HepG2 (cell line): Measurements from ENCODE around the gene ATN1. TPM values are rescaled to one million over a fixed set of nuclear protein-coding genes. Genes with fewer than 3 reads are reported as not detected.

Source experiments
- CREM ChIP-seq, 2 experiments: sonication (generic) in 1 of 2; formaldehyde crosslinking in 1 of 2; IDR thresholded peaks; 2 replicates each; pipeline versions ENCODE4 v1.4.0 to v1.6.1; 2016 to 2020; ENCODE audit warnings: antibody characterized with exemption in 1 of 2, mild to moderate bottlenecking in 1 of 2, missing genetic modification reagents in 1 of 2
- CTCF ChIP-seq: sonication (generic); formaldehyde crosslinking; IDR thresholded peaks from 2 replicates; pipeline ENCODE4 v1.5.0; 2020; ENCODE audit warnings: mild to moderate bottlenecking, missing genetic modification reagents, moderate library complexity
- DPF2 ChIP-seq: sonication (generic); formaldehyde crosslinking; IDR thresholded peaks from 2 replicates; pipeline ENCODE4 v1.4.0; 2020; ENCODE audit warnings: mild to moderate bottlenecking, low read depth, missing genetic modification reagents, borderline replicate concordance
- HOXA9 ChIP-seq: sonication (generic); formaldehyde crosslinking; IDR thresholded peaks from 2 replicates; pipeline ENCODE4 v1.8.1; 2022; ENCODE audit warnings: missing genetic modification reagents, mild to moderate bottlenecking, moderate library complexity, borderline replicate concordance
- KAT8 ChIP-seq: IDR thresholded peaks from 2 replicates; pipeline ENCODE4 v1.6.1; 2016; ENCODE audit warnings: missing genetic modification reagents, missing compliant biosample characterization
- KDM4B ChIP-seq: sonication (generic); formaldehyde crosslinking; IDR thresholded peaks from 2 replicates; pipeline ENCODE4 v1.4.0; 2020; ENCODE audit warnings: missing genetic modification reagents
- KLF13 ChIP-seq: sonication (generic); formaldehyde crosslinking; IDR thresholded peaks from 2 replicates; pipeline ENCODE4 v1.4.0; 2020; ENCODE audit warnings: mild to moderate bottlenecking, missing genetic modification reagents
- NFIB ChIP-seq: sonication (generic); formaldehyde crosslinking; IDR thresholded peaks from 2 replicates; pipeline ENCODE4 v1.9.0; 2021; ENCODE audit warnings: missing genetic modification reagents, mild to moderate bottlenecking, borderline replicate concordance
- NR2F1 ChIP-seq, 2 experiments: fragments of 450-650 bp in 1 of 2; formaldehyde crosslinking in 1 of 2; IDR thresholded peaks; 2 replicates each; pipeline versions ENCODE4 v1.5.0 to v1.6.1; 2016 to 2020; ENCODE audit warnings: mild to moderate bottlenecking in 1 of 2, missing compliant biosample characterization in 1 of 2, missing genetic modification reagents in 1 of 2, moderate library complexity in 1 of 2
- NRL ChIP-seq: sonication (generic); formaldehyde crosslinking; IDR thresholded peaks from 2 replicates; pipeline ENCODE4 v1.5.0; 2020; ENCODE audit warnings: missing genetic modification reagents, mild to moderate bottlenecking, moderate library complexity, borderline replicate concordance
- PCBP1 ChIP-seq: fragments of 200-400 bp; formaldehyde crosslinking; IDR thresholded peaks from 2 replicates; pipeline ENCODE4 v1.6.1; 2017; ENCODE audit warnings: mild to moderate bottlenecking, low read depth, low read length, borderline replicate concordance
- RBM39 ChIP-seq: fragments of 200-400 bp; formaldehyde crosslinking; IDR thresholded peaks from one replicate; pipeline ENCODE4 v1.6.1; 2018; ENCODE audit warnings: antibody characterized with exemption, mild to moderate bottlenecking, low read depth, low read length; ENCODE audit not compliant: poor library complexity, severe bottlenecking
- REL ChIP-seq: sonication (generic); formaldehyde crosslinking; conservative IDR thresholded peaks from 2 replicates; pipeline ENCODE4 v1.8.0; 2022; ENCODE audit warnings: mild to moderate bottlenecking, missing genetic modification reagents, moderate library complexity
- TCF7L2 ChIP-seq: IDR thresholded peaks from 2 replicates; pipeline ENCODE4 v1.6.1; 2011; ENCODE audit warnings: mild to moderate bottlenecking, low read depth, low read length, moderate library complexity
- TRIM24 ChIP-seq: sonication (generic); formaldehyde crosslinking; IDR thresholded peaks from 2 replicates; pipeline ENCODE4 v1.8.0; 2022; ENCODE audit warnings: mild to moderate bottlenecking, missing genetic modification reagents
- ZBED4 ChIP-seq: sonication (generic); formaldehyde crosslinking; IDR thresholded peaks from 2 replicates; pipeline ENCODE4 v1.4.0; 2020; ENCODE audit warnings: missing genetic modification reagents, borderline replicate concordance
- ZNF138 ChIP-seq: sonication (generic); formaldehyde crosslinking; IDR thresholded peaks from 2 replicates; pipeline ENCODE4 v1.5.0; 2020; ENCODE audit warnings: mild to moderate bottlenecking, low read depth, missing genetic modification reagents
- ZNF143 ChIP-seq: sonication (generic); formaldehyde crosslinking; IDR thresholded peaks from 2 replicates; pipeline ENCODE4 v1.4.0; 2020; ENCODE audit warnings: missing genetic modification reagents
- ZNF160 ChIP-seq: sonication (generic); formaldehyde crosslinking; IDR thresholded peaks from 2 replicates; pipeline ENCODE4 v1.8.0; 2022; ENCODE audit warnings: mild to moderate bottlenecking, inconsistent platforms, missing genetic modification reagents
- ZNF660 ChIP-seq: sonication (generic); formaldehyde crosslinking; IDR thresholded peaks from 2 replicates; pipeline ENCODE4 v1.5.1; 2020; ENCODE audit warnings: mild to moderate bottlenecking, low read depth, missing genetic modification reagents, borderline replicate concordance
- ZNF713 ChIP-seq: sonication (generic); formaldehyde crosslinking; IDR thresholded peaks from 2 replicates; pipeline ENCODE4 v1.4.0; 2020; ENCODE audit warnings: mild to moderate bottlenecking, missing genetic modification reagents
- ZNF781 ChIP-seq: sonication (generic); formaldehyde crosslinking; IDR thresholded peaks from 2 replicates; pipeline ENCODE4 v1.5.1; 2020; ENCODE audit warnings: borderline replicate concordance, mild to moderate bottlenecking, missing genetic modification reagents; ENCODE audit errors: not compliant biosample characterization
- ZSCAN30 ChIP-seq: sonication (generic); formaldehyde crosslinking; IDR thresholded peaks from 2 replicates; pipeline ENCODE4 v1.5.0; 2020; ENCODE audit warnings: mild to moderate bottlenecking, missing genetic modification reagents
- polyA plus RNA-seq, 8 experiments: library from polyadenylated mRNA; depleted of rRNA in 3 of 8; stranded (reverse) in 7 of 8; unstranded in 1 of 8; fragments of >200 nt; fragmentation: Illumina TruSeq in 4 of 8; extraction: Trizol in 4 of 8; gene quantifications; 2 replicates each; pipeline versions ENCODE4 v1.2.1 to v1.2.3, GENCODE V29; 2011 to 2016; ENCODE audit warnings: low read depth in 4 of 8, missing spikeins in 1 of 8, mixed read lengths in 1 of 8; ENCODE audit not compliant: insufficient read depth in 1 of 8
- total RNA-seq, 5 experiments: library from RNA; depleted of rRNA; stranded (reverse); fragments of >200 nt; fragmentation: Illumina TruSeq; extraction: Trizol; gene quantifications; 2 replicates each; pipeline ENCODE4 v1.2.3, GENCODE V29; 2016; ENCODE audit warnings: low read depth in 1 of 5
- TF ChIP-seq, protein P1 (sequence below), 2 experiments: fragments of 450-650 bp in 1 of 2; sonication (generic) in 1 of 2; formaldehyde crosslinking; IDR thresholded peaks; 2 replicates each; pipeline versions ENCODE4 v1.5.0 to v1.8.0; 2020 to 2022; ENCODE audit warnings: mild to moderate bottlenecking in 1 of 2, missing genetic modification reagents in 1 of 2

ATN1 gene
- total and polyA plus RNA-seq, 2 of the 13 experiments (the other 11 are each of a cell fraction or from before 2014, with no cell fraction given) = 2.1 to 8.6 TPM

DNA sequence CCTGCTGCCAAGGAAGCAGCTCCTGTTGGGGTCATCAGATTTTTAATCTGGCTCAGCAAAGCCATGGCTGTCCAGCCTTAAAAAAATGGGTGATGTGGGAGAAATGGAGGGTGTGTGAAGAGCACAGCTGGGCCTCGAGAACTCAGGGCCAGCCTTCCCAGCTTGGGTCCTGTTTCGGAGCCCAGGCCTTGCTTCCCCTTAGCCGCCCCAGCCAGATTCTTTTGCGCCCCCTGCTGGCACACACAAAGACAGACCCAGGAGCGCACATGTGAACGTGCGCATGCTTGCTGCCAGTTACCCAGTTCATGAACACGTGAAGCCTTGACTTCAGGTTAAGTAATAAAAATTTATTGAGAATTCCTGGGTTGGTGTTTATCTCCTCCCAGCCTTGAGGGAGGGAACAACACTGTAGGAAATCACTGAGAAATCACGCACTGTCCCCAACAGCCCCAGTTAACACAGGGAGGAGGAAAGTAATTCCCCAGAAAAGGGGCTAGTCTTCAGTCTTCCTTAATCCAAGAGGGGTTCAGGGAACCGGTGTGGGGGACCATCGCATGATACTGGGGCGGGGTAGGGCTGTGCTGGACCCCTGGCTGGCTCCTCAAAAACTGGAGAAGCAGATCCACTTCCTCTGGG, 37.4 kb downstream of the ATN1 start (continued):
- no peak for TF ChIP-seq ZSCAN30
- no peak for TF ChIP-seq TCF7L2
- TF ChIP-seq, protein P1, sequence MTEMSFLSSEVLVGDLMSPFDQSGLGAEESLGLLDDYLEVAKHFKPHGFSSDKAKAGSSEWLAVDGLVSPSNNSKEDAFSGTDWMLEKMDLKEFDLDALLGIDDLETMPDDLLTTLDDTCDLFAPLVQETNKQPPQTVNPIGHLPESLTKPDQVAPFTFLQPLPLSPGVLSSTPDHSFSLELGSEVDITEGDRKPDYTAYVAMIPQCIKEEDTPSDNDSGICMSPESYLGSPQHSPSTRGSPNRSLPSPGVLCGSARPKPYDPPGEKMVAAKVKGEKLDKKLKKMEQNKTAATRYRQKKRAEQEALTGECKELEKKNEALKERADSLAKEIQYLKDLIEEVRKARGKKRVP (CRISPR knock-in tag; IDR thresholded peaks at IDR 0.05) = no peak
- no peak for TF ChIP-seq DPF2 (CRISPR knock-in tag)
- no peak for TF ChIP-seq NFIB (CRISPR knock-in tag)
- no peak for TF ChIP-seq KDM4B (CRISPR knock-in tag)
- TF ChIP-seq PCBP1 = no peak
- no peak for TF ChIP-seq ZNF160 (CRISPR knock-in tag)
- no peak for TF ChIP-seq ZNF781 (CRISPR knock-in tag)
- no peak for TF ChIP-seq HOXA9 (CRISPR knock-in tag)
- no peak for TF ChIP-seq TRIM24 (CRISPR knock-in tag)
- peak; percentile 87 for TF ChIP-seq CTCF
- TF ChIP-seq ZBED4 = no peak; the same call in 1 of the 2 replicates
- TF ChIP-seq ZNF713 (CRISPR knock-in tag) = no peak
- no peak for TF ChIP-seq KLF13 (CRISPR knock-in tag)
- no peak for TF ChIP-seq RBM39
- TF ChIP-seq NRL (CRISPR knock-in tag) = no peak
- TF ChIP-seq REL (CRISPR knock-in tag) = no peak
- no peak for TF ChIP-seq ZNF143 (CRISPR knock-in tag)
- no peak for TF ChIP-seq ZNF138 (CRISPR knock-in tag)
- TF ChIP-seq NR2F1 (CRISPR knock-in tag; IDR thresholded peaks at IDR 0.05) = no peak
- no peak for TF ChIP-seq ZNF660 (CRISPR knock-in tag)
- TF ChIP-seq KAT8 (CRISPR knock-in tag) = 0 out of 2 replicates have a peak, but pooled peaks have one; percentile 25
- no peak for TF ChIP-seq CREM (IDR thresholded peaks at IDR 0.05)
- no peak for TF ChIP-seq CREM (CRISPR knock-in tag; IDR thresholded peaks at IDR 0.05)
